Mesodermal cell (in vitro differentiated cells): ENCODE data around the gene FAM114A2.
"Not testable (repeated sequence)": the region's sequence is repeated elsewhere in the genome, so short reads cannot be mapped to it uniquely, and the experiment has no call there.

Source experiments
- H3K27ac ChIP-seq: 2 replicates; pipeline ENCODE4 v1.7.0; 2013; ENCODE audit warnings: mild to moderate bottlenecking, low read depth, low read length, moderate library complexity; ENCODE audit not compliant: severe bottlenecking
- H3K36me3 ChIP-seq: 2 replicates; pipeline ENCODE4 v1.7.1; 2013; ENCODE audit warnings: mild to moderate bottlenecking, low read length, moderate library complexity; ENCODE audit not compliant: control insufficient read depth, insufficient read depth
- H3K4me1 ChIP-seq: one replicate; pipeline ENCODE4 v1.7.1; 2013; ENCODE audit warnings: mild to moderate bottlenecking, low read length; ENCODE audit not compliant: insufficient read depth, control insufficient read depth, poor library complexity, severe bottlenecking
- H3K4me3 ChIP-seq: 2 replicates; pipeline ENCODE4 v1.7.0; 2013; ENCODE audit warnings: low read length, control low read depth, mild to moderate bottlenecking; ENCODE audit not compliant: insufficient read depth, poor library complexity, severe bottlenecking; ENCODE audit errors: extremely low read depth
- H3K9me3 ChIP-seq: 2 replicates; pipeline ENCODE4 v1.7.1; 2013; ENCODE audit warnings: mild to moderate bottlenecking, low read length, moderate library complexity; ENCODE audit not compliant: control insufficient read depth
- WGBS, 2 experiments: methylation state at CpG; one replicate each; pipeline ENCODE4 v1.1.5; 2013; ENCODE audit warnings: missing lambda C conversion rate in 2 of 2; ENCODE audit not compliant: insufficient coverage in 2 of 2; 5-methylcytosine and 5-hydroxymethylcytosine counted together

FAM114A2 gene

DNA sequence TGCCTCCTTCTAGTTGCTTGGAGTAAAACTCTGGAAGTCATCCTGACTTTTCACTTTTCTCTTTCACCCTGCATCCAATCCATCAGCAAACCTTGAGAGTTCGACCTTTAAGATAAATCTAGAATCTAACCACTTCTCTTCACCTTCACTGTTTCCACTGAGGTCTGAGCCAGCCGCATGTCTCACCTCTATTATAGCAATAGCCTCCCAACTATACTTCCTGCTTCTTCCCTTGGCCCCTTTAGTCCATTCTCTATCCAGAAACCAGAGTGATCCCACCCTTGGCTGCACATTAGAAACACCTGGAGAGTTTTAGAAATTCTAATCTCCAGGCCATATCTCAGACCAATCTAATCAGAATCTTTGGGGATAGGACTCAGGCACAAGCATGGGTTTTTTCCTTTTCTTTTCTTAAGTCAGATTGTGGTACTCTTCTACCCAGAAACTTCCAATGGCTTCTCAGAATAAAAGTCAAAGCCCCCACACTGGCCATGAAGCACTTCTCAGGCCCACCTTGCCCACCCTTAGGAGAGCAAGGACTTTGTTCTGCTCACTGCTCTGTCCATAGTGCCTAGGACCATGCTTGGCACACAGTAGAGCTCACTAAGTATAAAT is 33.2 kb upstream of the FAM114A2 start:
- H3K9me3 ChIP-seq, result no peaks in the 10 kb centered on the region
- WGBS, 2 experiments, result 73 to 84% methylated on average over 2 of the region's 2 CpGs
- no peak overlapping the region for H3K27ac ChIP-seq
- no peak overlapping the region for H3K4me3 ChIP-seq
- no peaks in the 10 kb centered on the region for H3K4me1 ChIP-seq
- no peaks in the 10 kb centered on the region for H3K36me3 ChIP-seq

DNA sequence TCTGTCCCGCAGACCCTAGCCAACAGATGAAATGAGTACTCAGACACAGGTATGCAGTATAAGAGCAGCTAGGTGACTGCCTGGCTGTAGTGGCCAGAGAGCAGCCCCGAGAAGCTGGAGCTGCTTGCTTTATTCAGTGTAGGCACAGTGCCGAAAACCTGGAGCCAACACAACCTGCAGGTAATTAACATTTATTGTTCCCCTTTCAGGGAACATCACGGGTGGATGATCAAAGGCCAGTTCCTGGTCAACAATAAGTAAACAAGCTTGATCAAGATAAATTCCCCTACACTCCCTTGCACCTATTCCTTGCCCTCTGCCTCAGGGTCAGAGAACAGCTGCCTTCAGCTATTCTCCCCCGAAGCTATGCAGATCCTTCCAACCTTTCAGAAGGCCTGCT is 31.1 kb upstream of the FAM114A2 start:
- 90 to 95% methylated on average over 4 to 5 of the region's 5 CpGs for WGBS, 2 experiments

DNA sequence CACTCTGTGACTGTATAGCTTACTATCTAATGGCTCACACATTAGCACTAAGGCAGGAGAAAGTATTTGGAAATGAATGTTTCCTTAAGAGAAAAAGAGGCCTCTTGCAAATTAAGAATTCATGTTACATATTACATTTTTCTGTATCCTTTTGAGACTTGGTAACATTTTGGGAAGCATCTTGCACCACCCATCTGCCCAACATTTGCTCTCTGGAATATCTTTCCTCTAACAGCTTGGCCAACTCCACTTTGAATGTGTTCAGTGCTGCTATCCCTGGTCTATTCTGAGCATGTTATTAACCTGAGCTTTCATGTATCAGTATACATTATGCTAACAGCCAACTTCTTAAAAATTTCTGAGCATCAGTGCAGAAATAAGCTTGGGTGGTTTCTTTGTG is 27.3 kb upstream of the FAM114A2 start:
- Histone ChIP-seq H3K4me3 (no peak overlapping the region), H3K9me3 (no peaks in the 10 kb centered on the region), H3K4me1 (no peaks in the 10 kb centered on the region), H3K36me3 (no peaks in the 10 kb centered on the region), H3K27ac (no peak overlapping the region)

More for the DNA sequence above, 31.1 kb upstream of the FAM114A2 start:
- H3K4me3 ChIP-seq, H3K4me1 ChIP-seq, H3K27ac ChIP-seq, H3K9me3 ChIP-seq, H3K36me3 ChIP-seq: not testable (repeated sequence)

DNA sequence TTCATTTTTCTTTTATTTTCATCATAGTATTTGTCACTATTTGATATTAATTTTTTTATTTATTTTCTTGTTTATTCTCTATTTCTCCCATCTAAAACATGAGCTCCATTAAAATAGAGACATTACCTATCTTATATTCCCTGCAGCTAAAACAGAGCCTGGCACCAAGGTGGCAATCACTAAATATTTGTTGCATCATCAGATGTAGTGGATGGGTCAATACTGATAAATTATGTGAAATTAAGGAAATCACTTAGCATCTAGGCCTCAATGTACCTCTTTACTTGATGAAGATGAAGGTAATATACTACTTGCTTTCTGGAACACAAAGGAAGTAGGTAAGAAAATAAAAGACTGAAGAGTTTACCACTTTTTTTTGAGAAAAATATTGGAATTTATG is 24.7 kb upstream of the FAM114A2 start:
- Histone ChIP-seq H3K9me3 (no peaks in the 10 kb centered on the region), H3K36me3 (no peaks in the 10 kb centered on the region), H3K27ac (no peak overlapping the region), H3K4me1 (no peaks in the 10 kb centered on the region), H3K4me3 (no peak overlapping the region)

DNA sequence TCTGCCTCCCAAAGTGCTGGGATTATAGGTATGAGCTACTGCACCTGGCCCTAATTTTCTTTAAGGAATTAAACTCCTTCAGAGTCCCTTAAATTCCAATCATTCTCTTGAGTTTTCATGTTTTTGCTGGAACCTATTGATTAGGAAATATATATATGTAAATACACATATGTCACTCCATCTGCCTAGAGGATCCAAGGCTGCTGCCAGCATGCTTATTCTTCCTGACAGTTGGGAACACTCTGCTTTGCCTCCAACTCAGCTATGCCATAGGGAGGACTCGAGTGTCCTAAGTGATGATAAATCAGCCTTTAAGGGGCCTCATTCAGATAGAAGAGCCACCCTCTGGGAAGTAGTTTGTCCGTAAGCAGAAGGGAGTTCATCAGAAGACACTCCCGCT is 21.9 kb upstream of the FAM114A2 start:
- H3K9me3 ChIP-seq, result no peaks in the 10 kb centered on the region

DNA sequence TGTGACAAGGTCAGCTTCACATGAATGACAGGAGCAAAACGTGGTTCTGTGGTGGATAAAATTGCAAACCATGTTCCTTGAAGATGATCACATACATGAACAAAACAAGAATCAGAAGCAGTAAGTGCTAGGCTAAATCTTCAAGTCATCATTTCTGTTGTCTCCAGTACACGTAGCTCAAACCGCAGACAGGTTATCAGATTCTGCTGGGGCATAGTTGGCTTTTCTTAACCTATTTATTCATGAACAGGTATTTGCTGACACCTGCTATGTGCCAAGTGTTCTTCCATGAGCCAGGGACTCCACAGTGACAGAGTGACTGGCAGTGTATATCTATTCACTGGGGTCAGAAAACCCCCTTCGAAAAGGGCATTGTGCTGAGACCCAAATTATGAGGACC is 20.9 kb upstream of the FAM114A2 start:
- Histone ChIP-seq H3K4me3 (no peak overlapping the region), H3K36me3 (peaks cover 13% of the 10 kb centered on the region), H3K9me3 (no peaks in the 10 kb centered on the region), H3K27ac (no peak overlapping the region), H3K4me1 (no peaks in the 10 kb centered on the region)
- WGBS, 2 experiments, result 100% methylated on average over 3 to 4 of the region's 4 CpGs

More for the DNA sequence above, 21.9 kb upstream of the FAM114A2 start:
- H3K27ac ChIP-seq, result no peak overlapping the region
- H3K36me3 ChIP-seq, result peaks cover 3% of the 10 kb centered on the region
- H3K4me3 ChIP-seq, result no peak overlapping the region
- H3K4me1 ChIP-seq, result no peaks in the 10 kb centered on the region
- 94 to 100% methylated on average over 2 to 3 of the region's 3 CpGs for WGBS, 2 experiments

DNA sequence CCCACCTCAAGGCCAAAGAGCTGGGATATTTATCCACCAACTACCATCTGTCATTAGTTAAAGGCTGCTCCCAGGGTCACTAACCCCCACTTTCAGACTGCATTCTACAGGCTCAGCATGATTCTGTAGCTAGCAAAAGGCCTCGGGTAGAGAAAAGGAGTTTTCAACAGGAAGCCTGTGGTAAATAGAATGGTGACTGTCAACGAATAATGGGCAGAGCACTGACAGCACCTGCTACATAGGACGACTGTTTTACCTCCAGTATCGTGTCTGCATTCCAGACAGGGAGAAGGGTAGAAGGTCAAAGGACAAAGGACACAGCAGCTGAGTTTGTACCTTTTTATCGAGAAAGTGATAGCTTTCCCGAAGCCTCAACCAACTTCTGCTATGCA is 20.3 kb upstream of the FAM114A2 start:
- WGBS, 2 experiments, result 63 to 64% methylated on average over 6 of the region's 6 CpGs

DNA sequence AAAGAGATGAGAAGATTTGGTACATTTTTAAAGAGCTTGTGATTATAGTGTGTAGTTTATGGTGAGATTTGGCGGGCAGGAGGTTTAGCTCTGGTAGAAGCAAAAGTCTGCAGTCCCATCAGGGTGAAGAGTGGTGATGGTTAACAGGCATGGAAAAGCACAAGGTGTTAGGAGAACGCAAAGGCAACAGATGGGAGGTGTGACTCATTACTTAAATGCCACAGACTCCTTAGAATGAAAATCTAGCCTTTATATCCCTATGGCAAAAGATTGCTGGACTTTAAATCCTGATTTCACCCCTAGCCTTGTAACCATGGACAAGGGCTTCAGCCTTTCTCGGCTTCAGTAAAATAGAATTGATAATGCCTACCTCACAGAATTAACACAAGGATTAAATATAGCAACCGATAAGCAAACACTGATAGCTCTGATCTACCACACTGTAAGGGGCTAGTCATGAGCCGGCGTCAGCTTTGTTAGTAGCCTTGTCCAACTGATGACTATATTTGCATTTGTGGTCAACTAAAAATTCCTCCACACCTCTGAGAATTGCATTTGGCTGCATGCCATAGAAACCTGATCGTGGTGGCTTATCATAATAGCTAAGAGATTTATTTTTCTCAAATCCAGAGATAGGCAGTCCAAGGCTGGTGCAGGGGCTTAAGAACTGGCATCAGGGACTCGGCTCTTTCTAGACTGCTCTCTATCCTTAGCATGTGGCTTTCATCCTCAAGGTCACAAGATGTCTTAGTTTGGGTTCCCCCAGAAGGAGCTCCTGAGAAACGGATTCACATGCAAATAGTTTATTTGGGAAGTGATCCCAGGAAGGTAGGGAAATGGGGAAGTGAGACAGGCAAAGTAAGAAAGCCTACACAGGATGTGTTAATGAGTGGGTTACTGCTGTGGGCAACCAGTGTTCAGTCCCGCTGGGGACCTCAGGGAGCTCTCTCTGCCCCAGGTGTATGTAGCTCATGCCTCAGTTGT is 19.6 kb upstream of the FAM114A2 start:
- Histone ChIP-seq H3K4me3 (no peak overlapping the region), H3K9me3 (no peaks in the 10 kb centered on the region), H3K27ac (no peak overlapping the region), H3K36me3 (peaks cover 25% of the 10 kb centered on the region), H3K4me1 (no peaks in the 10 kb centered on the region)
- 82 to 90% methylated on average over 8 to 9 of the region's 10 CpGs for WGBS, 2 experiments

More for the DNA sequence above, 20.3 kb upstream of the FAM114A2 start:
- H3K4me1 ChIP-seq, result no peaks in the 10 kb centered on the region
- no peaks in the 10 kb centered on the region for H3K9me3 ChIP-seq
- H3K4me3 ChIP-seq, result no peak overlapping the region
- peaks cover 18% of the 10 kb centered on the region for H3K36me3 ChIP-seq
- H3K27ac ChIP-seq, result no peak overlapping the region

DNA sequence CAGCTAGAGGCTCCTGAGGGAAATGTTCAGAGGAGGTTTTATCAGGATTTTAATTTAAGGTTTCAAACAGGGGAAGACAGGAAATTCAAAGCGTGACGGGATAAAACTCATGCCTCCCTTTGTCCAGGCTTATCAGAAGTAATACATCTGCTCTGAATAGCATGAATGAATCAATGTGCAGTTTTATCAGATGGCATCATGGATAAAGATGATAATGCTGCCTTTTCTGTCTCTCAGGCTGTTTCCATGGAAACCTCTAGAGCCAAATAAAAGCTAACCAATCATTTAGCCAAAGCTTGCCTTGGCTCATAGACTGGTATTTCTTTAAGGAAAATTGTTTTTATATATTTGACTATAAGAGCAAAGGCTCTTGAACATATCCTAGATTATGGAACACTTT is 16.5 kb upstream of the FAM114A2 start:
- H3K4me3 ChIP-seq, result no peak overlapping the region
- H3K9me3 ChIP-seq, result no peaks in the 10 kb centered on the region
- WGBS, 2 experiments, result 89 to 100% methylated on average over 2 of the region's 2 CpGs
- no peak overlapping the region for H3K27ac ChIP-seq
- peaks cover 40% of the 10 kb centered on the region for H3K36me3 ChIP-seq
- no peaks in the 10 kb centered on the region for H3K4me1 ChIP-seq

DNA sequence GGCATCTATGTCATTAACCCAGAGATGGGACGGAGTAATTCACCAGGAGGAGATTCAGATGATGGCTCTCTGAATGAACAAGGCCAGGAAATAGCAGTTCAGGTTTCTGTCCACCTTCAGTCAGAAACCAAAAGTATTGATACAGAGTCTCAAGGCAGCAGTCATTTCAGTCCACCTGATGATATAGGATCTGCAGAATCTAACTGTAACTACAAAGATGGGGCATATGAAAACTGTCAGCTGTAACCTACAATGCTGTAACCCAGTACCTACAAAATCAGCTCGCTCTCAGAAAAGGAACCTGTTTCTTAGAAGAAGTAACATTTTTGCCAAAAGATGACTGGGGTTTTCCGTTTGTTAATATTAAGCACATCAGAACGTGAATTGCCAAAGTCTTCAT is 14.8 kb upstream of the FAM114A2 start:
- H3K27ac ChIP-seq, result no peak overlapping the region
- H3K4me1 ChIP-seq, result no peaks in the 10 kb centered on the region
- H3K9me3 ChIP-seq, result no peaks in the 10 kb centered on the region
- peaks cover 40% of the 10 kb centered on the region for H3K36me3 ChIP-seq
- H3K4me3 ChIP-seq, result no peak overlapping the region
- WGBS, 2 experiments, result 97 to 100% methylated on average over 1 to 4 of the region's 4 CpGs

DNA sequence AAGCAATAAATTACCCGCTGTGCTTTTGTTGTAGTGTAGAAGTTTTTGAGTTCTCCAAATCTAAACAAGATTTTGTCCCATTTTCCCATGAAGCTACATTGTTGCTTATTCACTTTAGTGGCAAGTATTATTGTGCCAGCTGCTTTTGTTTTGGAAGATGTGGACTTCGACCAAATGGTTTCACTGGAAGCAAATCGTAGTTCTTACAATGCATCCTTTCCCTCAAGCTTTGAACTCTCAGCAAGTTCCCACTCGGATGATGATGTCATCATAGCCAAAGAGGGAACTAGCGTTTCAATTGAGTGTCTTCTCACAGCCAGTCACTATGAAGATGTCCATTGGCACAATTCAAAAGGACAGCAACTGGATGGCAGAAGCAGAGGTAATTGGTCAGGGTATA is 10.9 kb upstream of the FAM114A2 start:
- Histone ChIP-seq H3K4me3 (no peak overlapping the region), H3K27ac (no peak overlapping the region), H3K4me1 (no peaks in the 10 kb centered on the region), H3K36me3 (peaks cover 34% of the 10 kb centered on the region), H3K9me3 (no peaks in the 10 kb centered on the region)
- WGBS, 2 experiments, result 91 to 98% methylated on average over 4 of the region's 5 CpGs
